Progenitor cell of endocrine pancreas (in vitro differentiated cells): ENCODE results near the gene ANKRD65. TPM values are rescaled to one million over a fixed set of nuclear protein-coding genes. Genes with fewer than 3 reads are reported as not detected.

Source experiments
- DNase-seq: peaks from one replicate; pipeline ENCODE4 v3.0.0; 2021; ENCODE audit warnings: low spot score; ENCODE audit not compliant: unreplicated experiment
- H3K27ac Mint-ChIP-seq: 2 replicates; pipeline ENCODE4 v1.8.0; 2021; ENCODE audit warnings: mild to moderate bottlenecking, moderate library complexity, mixed read lengths
- H3K27me3 Mint-ChIP-seq: 2 replicates; pipeline ENCODE4 v1.8.0; 2021; ENCODE audit warnings: mixed read lengths
- H3K36me3 Mint-ChIP-seq: 2 replicates; pipeline ENCODE4 v1.8.0; 2022; ENCODE audit warnings: mixed read lengths; ENCODE audit not compliant: insufficient read depth
- H3K4me1 Mint-ChIP-seq: 2 replicates; pipeline ENCODE4 v1.8.0; 2021; ENCODE audit warnings: low read depth, mixed read lengths
- H3K4me3 Mint-ChIP-seq: 2 replicates; pipeline ENCODE4 v1.8.0; 2021; ENCODE audit warnings: low read depth, mild to moderate bottlenecking, moderate library complexity, mixed read lengths
- H3K9me3 Mint-ChIP-seq: 2 replicates; pipeline ENCODE4 v1.8.0; 2021; ENCODE audit warnings: low read depth, mixed read lengths
- total RNA-seq: library from RNA; stranded (reverse); gene quantifications from 2 replicates; pipeline ENCODE4 v1.2.1, GENCODE V29; 2021
- TF ChIP-seq, protein P1 (sequence below): fragments of 200-600 bp; sonication (generic); IDR thresholded peaks from one replicate; pipeline ENCODE4 v1.5.0; 2021; ENCODE audit warnings: antibody characterized with exemption, mild to moderate bottlenecking; ENCODE audit not compliant: unreplicated experiment

The ANKRD65 gene
- total RNA-seq, 1 donor from 2014 or later: 15.1 TPM

DNA sequence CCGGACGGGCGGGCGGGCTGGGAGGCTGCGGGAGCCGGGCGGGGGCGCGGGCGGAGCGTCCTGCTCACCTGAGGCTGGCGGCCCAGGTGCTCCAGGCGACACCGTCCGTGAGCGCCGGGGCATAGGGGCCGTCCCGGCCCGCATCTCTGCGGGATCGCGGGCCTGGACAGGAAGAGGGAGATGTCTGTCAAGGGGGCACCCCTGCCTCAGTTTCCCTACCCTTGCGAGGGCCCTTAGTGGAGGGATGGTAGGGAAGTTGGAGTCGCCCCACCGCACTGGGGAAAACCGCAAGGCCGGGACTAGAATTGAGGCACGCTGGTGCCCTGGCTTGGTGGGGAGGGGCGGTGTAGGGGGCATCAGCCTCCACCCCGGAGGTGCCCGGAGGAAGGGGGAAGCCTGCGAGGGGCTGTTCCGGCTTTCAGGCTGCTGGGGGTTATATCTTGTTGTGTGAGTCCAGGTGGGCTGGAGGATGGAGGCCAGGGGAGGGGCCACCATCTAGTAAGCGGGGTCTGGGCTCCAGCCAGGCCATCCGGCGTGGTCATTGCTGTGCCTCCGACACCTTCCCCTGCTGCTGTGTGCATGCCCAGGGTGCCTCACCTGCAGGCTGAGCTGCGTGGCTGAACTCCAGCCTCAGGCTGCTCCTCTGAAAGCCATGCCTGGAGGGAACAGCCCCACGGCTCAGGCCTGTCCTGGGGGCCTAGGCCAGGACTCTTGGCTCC is 15.0 kb upstream of the ANKRD65 start:
- Mint-ChIP-seq H3K27ac (no peak overlapping the region), H3K36me3 (peaks cover 1% of the 10 kb centered on the region), H3K9me3 (no peaks in the 10 kb centered on the region), H3K27me3 (no peaks in the 10 kb centered on the region), H3K4me3 (peak overlapping the region; percentile 73), H3K4me1 (peaks cover 23% of the 10 kb centered on the region)
- no peak for DNase-seq
- TF ChIP-seq, protein P1, sequence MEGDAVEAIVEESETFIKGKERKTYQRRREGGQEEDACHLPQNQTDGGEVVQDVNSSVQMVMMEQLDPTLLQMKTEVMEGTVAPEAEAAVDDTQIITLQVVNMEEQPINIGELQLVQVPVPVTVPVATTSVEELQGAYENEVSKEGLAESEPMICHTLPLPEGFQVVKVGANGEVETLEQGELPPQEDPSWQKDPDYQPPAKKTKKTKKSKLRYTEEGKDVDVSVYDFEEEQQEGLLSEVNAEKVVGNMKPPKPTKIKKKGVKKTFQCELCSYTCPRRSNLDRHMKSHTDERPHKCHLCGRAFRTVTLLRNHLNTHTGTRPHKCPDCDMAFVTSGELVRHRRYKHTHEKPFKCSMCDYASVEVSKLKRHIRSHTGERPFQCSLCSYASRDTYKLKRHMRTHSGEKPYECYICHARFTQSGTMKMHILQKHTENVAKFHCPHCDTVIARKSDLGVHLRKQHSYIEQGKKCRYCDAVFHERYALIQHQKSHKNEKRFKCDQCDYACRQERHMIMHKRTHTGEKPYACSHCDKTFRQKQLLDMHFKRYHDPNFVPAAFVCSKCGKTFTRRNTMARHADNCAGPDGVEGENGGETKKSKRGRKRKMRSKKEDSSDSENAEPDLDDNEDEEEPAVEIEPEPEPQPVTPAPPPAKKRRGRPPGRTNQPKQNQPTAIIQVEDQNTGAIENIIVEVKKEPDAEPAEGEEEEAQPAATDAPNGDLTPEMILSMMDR: no peak

DNA sequence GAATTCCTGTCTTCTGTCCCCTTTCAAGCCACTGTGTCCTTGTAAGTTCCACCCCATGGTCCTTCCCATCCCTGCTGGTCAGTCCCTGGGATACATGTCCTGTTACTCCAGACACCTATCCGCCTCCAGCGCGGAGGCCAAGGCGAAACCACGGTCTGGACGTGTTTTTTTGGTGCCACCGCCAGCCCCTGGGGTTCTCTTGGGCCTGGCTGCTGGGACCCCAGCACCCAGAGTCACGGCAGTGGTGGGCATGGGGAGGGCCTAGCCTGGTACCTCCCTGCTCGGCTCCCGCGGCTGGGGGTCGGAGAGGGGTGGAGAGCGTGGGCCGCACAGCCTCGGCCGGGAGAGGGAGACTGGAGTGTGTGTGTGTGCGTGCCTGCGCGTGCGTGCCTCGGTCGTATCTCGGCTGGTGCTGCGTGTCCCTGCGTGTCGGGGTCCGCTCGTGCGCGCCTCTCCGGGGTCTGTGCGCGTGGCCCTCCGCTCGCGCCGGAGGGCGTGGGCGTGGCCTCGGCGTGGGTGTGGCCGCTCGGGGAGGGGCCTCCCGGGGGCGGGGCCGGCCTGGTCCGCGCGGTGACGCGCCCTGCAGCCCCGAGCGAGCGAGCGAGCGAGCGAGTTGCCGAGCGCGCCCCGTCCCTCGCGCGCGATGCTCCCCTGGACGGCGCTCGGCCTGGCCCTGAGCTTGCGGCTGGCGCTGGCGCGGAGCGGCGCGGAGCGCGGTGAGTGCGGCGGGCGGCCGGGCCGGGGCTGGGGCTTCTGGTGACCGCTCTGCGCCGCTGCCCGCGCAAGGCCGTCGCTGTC is 14.2 kb upstream of the ANKRD65 start, which contains the start of gene VWA1:
Gene VWA1, plus strand, starts transcription at position 585 of the 798 bp plus-strand sequence. Its CDS starts 59 bp downstream, at position 644.
- Mint-ChIP-seq H3K9me3 (no peaks in the 10 kb centered on the region), H3K27me3 (no peaks in the 10 kb centered on the region), H3K4me1 (peaks cover 19% of the 10 kb centered on the region), H3K4me3 (peak within 1 kb of the TSS; percentile 73), H3K27ac (peak within 1 kb of the TSS; percentile 52), H3K36me3 (no peaks in the 10 kb centered on the region)
- TF ChIP-seq, protein P1: no peak
- DNase-seq: no peak

DNA sequence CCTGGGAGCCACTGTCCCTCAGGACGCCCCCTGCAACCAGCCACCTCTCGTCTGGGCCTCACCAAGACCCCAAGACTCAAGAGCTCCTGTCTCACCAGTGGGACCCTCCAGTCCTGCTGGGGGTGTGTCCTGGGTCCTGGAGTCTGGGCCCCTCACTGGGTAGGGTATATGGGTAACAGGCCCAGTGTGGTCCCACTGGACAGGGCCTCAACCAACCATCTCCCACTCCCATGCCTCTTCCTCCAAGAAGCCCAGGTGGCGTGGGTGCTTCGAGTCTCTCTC is 13.7 kb upstream of the ANKRD65 start:
- Mint-ChIP-seq H3K4me3 (peak overlapping the region; percentile 65), H3K27ac (peak overlapping the region; percentile 52), H3K9me3 (no peaks in the 10 kb centered on the region), H3K27me3 (no peaks in the 10 kb centered on the region), H3K4me1 (peaks cover 22% of the 10 kb centered on the region), H3K36me3 (no peaks in the 10 kb centered on the region)
- DNase-seq: no peak
- TF ChIP-seq, protein P1: no peak

DNA sequence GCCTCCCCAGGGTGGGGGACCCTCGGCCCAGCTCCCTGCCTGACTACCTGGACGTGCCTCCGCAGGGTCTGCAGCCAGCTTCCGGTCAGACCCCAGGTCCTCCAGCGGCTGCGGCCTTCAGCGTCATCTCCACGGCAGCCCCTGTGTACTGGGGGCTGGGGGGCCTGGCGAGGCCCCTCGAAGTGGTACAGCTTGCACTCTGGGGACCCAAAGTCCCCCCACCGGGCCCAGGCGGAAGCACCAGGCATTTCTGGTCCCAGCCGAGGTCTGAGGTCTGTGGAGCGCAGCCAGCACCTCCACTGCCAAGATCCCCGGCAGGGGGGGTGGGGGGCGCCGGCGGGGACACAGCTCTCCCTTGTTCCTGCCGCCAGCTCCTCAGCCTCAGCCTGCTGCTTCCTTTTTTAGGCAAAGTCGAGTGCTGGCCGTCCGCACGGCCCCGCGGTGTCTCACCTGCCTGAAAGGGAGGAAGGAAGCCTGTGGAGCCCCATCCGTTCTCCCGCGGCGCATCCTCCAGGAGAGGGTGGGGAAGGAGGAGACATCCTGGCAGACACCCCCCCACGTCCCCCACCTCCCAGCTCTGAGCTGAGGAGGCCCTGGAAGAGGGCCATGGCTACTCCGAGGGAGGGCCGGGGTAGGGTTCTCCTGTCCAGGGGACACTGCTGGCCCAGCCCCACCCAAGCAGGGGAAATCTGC is 13.2 kb upstream of the ANKRD65 start:
- Mint-ChIP-seq H3K4me3 (no peak overlapping the region), H3K9me3 (no peaks in the 10 kb centered on the region)
- TF ChIP-seq, protein P1: no peak

DNA sequence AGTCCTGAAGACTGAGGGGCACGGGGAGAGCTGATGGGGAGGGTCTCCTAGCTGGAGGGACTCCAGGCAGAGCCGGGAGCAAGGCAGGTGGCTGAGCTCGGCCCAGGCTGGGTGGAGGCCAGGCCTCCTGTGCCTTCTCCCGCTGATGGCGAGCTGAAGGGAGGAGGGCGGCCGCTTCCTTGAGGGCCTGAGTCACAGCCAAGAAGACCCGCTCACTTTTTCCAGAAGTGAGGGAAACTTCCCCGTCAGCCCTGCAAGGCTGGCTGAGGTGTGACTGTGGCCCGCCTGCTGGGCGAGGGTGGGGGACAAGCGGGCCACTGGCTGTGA is 12.7 kb upstream of the ANKRD65 start:
- no peak overlapping the region for H3K4me3 Mint-ChIP-seq
- DNase-seq: no peak
- no peaks in the 10 kb centered on the region for H3K9me3 Mint-ChIP-seq
- H3K36me3 Mint-ChIP-seq: no peaks in the 10 kb centered on the region
- H3K4me1 Mint-ChIP-seq: peaks cover 23% of the 10 kb centered on the region
- TF ChIP-seq, protein P1: no peak
- H3K27me3 Mint-ChIP-seq: no peaks in the 10 kb centered on the region
- H3K27ac Mint-ChIP-seq: peak overlapping the region; percentile 90

More for the DNA sequence above, 13.2 kb upstream of the ANKRD65 start:
- H3K4me1 Mint-ChIP-seq: peaks cover 23% of the 10 kb centered on the region
- H3K27ac Mint-ChIP-seq: no peak overlapping the region
- no peaks in the 10 kb centered on the region for H3K27me3 Mint-ChIP-seq
- H3K36me3 Mint-ChIP-seq: no peaks in the 10 kb centered on the region
- DNase-seq: no peak
